Measurements from ENCODE around the gene PDGFB. TPM values are rescaled to one million over a fixed set of nuclear protein-coding genes. Genes with fewer than 3 reads are reported as not detected.

Gene PDGFB
- total RNA-seq, 1 experiment from 2014 or later = 78.0 TPM

DNA sequence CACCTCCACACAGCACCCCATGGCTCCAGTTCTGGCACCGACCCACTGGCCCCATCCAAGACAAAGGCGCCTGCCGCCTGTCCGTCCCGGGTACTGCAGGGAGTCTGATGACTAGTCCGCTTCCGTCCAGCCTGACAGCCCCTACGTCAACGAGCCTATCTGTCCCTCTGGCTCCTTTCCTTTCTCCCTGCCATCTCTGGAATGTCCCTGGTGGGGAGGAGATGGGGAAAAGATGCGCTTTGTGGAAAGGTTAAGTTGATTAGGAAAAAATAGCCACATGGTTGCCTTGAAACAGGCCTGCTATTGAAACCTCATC is 10.4 kb downstream of the PDGFB start:
- CTCF ChIA-PET = no interaction called here
- TF ChIP-seq, protein P1, sequence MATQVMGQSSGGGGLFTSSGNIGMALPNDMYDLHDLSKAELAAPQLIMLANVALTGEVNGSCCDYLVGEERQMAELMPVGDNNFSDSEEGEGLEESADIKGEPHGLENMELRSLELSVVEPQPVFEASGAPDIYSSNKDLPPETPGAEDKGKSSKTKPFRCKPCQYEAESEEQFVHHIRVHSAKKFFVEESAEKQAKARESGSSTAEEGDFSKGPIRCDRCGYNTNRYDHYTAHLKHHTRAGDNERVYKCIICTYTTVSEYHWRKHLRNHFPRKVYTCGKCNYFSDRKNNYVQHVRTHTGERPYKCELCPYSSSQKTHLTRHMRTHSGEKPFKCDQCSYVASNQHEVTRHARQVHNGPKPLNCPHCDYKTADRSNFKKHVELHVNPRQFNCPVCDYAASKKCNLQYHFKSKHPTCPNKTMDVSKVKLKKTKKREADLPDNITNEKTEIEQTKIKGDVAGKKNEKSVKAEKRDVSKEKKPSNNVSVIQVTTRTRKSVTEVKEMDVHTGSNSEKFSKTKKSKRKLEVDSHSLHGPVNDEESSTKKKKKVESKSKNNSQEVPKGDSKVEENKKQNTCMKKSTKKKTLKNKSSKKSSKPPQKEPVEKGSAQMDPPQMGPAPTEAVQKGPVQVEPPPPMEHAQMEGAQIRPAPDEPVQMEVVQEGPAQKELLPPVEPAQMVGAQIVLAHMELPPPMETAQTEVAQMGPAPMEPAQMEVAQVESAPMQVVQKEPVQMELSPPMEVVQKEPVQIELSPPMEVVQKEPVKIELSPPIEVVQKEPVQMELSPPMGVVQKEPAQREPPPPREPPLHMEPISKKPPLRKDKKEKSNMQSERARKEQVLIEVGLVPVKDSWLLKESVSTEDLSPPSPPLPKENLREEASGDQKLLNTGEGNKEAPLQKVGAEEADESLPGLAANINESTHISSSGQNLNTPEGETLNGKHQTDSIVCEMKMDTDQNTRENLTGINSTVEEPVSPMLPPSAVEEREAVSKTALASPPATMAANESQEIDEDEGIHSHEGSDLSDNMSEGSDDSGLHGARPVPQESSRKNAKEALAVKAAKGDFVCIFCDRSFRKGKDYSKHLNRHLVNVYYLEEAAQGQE (IDR thresholded peaks at IDR 0.05; ENCODE audit: insufficient read depth in 1 of 2, low read depth in 2 of 2, low read length in 1 of 2) = no peak
- TF ChIP-seq TCF7L2 (IDR thresholded peaks at IDR 0.05; ENCODE audit: low read depth, low read length) = no peak
- TF ChIP-seq, protein P2, sequence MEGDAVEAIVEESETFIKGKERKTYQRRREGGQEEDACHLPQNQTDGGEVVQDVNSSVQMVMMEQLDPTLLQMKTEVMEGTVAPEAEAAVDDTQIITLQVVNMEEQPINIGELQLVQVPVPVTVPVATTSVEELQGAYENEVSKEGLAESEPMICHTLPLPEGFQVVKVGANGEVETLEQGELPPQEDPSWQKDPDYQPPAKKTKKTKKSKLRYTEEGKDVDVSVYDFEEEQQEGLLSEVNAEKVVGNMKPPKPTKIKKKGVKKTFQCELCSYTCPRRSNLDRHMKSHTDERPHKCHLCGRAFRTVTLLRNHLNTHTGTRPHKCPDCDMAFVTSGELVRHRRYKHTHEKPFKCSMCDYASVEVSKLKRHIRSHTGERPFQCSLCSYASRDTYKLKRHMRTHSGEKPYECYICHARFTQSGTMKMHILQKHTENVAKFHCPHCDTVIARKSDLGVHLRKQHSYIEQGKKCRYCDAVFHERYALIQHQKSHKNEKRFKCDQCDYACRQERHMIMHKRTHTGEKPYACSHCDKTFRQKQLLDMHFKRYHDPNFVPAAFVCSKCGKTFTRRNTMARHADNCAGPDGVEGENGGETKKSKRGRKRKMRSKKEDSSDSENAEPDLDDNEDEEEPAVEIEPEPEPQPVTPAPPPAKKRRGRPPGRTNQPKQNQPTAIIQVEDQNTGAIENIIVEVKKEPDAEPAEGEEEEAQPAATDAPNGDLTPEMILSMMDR (IDR thresholded peaks at IDR 0.05) = no peak
- TF ChIP-seq POLR2AphosphoS5 (IDR thresholded peaks at IDR 0.05; ENCODE audit: low read depth, low read length) = no peak
- no peak for TF ChIP-seq SIN3A (IDR thresholded peaks at IDR 0.05; ENCODE audit: borderline replicate concordance, insufficient read depth, low read depth, low read length)
- BruUV-seq (replicated peaks) = no TSS peak
- DNase-seq (ENCODE audit: low read depth, low spot score) (no peak), ATAC-seq (no peak)
- H3K27me3 ChIP-seq (ENCODE audit: control insufficient read depth, insufficient read depth, low read length) = no peaks in the 10 kb centered on the region
- in situ Hi-C loops (cut with HindIII; ENCODE audit: low pct_unique_long_range_greater_than_20kb, low sequenced_read_pairs) (no loop called here), intact Hi-C loops (cut with micrococcal nuclease; ENCODE audit: unreplicated experiment) (loop anchor here (5.0 kb wide), 1 partner anchor 62 kb away; no protein-coding TSS in a partner anchor)
- no peak overlapping the region for H3K4me3 ChIP-seq (ENCODE audit: low read depth in 2 of 2, low read length in 2 of 2)
- H3K4me1 ChIP-seq (ENCODE audit: control insufficient read depth, insufficient read depth, low read length) = peaks cover 55% of the 10 kb centered on the region
- H3K27ac ChIP-seq (ENCODE audit: low read length) = peak overlapping the region; percentile 89
- POLR2A ChIA-PET = no interaction called here
- H3K9me3 ChIP-seq (ENCODE audit: control insufficient read depth, insufficient read depth, low read depth, low read length) = no peaks in the 10 kb centered on the region
- peaks cover 4% of the 10 kb centered on the region; the same call in 1 of the 2 replicates for H3K36me3 ChIP-seq (ENCODE audit: control insufficient read depth, insufficient read depth, low read length)

DNA sequence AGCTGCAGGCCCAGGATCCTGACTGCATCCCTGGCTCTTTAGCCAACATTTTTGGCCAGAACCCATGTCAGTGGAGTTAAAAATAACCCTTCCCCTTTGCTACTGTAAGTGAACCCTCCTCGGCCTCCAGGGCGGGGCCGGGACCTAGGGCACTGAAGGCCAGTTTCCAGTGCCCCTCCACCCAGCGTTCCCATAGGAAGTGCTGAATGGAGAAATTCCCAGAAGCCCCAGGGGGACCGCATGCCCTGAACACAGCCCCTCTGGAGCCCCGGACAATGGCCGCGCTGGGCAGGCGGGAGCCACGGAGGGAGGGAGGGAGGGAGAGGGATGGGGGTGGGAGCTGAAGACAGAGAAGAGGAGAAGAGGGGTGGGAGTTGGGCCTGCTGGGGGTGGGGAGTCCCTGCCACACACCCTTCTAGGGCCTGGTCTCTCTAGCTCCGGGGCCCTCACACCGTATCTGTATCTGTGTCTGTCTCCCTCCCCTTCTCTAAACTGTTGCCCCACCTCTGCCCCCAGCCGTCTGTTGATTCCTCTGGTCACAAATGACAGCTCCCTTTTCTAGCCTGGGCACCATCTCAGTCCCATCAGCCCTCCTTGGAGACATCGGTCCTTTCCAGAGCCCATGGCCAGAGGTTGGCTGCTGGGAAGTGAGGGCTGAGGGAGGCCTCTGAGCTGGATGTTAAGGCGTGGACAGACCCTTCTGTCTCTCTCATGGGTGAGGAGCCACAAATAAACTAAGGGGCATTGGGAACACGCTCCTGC is 10.9 kb downstream of the PDGFB start:
- CTCF ChIA-PET = no interaction called here
- in situ Hi-C loops (cut with HindIII; ENCODE audit: low pct_unique_long_range_greater_than_20kb, low sequenced_read_pairs) = no loop called here

More for the DNA sequence above, 10.9 kb downstream of the PDGFB start:
- H3K36me3 ChIP-seq (ENCODE audit: control insufficient read depth, insufficient read depth, low read length) = peaks cover 4% of the 10 kb centered on the region; the same call in 1 of the 2 replicates
- no peak for DNase-seq (ENCODE audit: low read depth, low spot score)
- H3K4me3 ChIP-seq (ENCODE audit: low read depth in 2 of 2, low read length in 2 of 2) = no peak overlapping the region
- H3K27me3 ChIP-seq (ENCODE audit: control insufficient read depth, insufficient read depth, low read length) = no peaks in the 10 kb centered on the region
- TF ChIP-seq SIN3A (IDR thresholded peaks at IDR 0.05; ENCODE audit: borderline replicate concordance, insufficient read depth, low read depth, low read length) (no peak), POLR2AphosphoS5 (IDR thresholded peaks at IDR 0.05; ENCODE audit: low read depth, low read length) (no peak), TCF7L2 (IDR thresholded peaks at IDR 0.05; ENCODE audit: low read depth, low read length) (no peak)
- TF ChIP-seq, protein P2 (IDR thresholded peaks at IDR 0.05) = no peak
- TF ChIP-seq, protein P1 (IDR thresholded peaks at IDR 0.05; ENCODE audit: insufficient read depth in 1 of 2, low read depth in 2 of 2, low read length in 1 of 2) = no peak
- no peaks in the 10 kb centered on the region for H3K9me3 ChIP-seq (ENCODE audit: control insufficient read depth, insufficient read depth, low read depth, low read length)
- peaks cover 49% of the 10 kb centered on the region for H3K4me1 ChIP-seq (ENCODE audit: control insufficient read depth, insufficient read depth, low read length)
- POLR2A ChIA-PET = no interaction called here
- no TSS peak for BruUV-seq (replicated peaks)
- intact Hi-C loops (cut with micrococcal nuclease; ENCODE audit: unreplicated experiment) = loop anchor here (5.0 kb wide), 1 partner anchor 62 kb away; no protein-coding TSS in a partner anchor
- peak overlapping the region; percentile 89 for H3K27ac ChIP-seq (ENCODE audit: low read length)
- ATAC-seq = no peak
